PFSK-1 (cell line): ENCODE data around the gene PPP1R1B.

Experiments used
- FOXP2 ChIP-seq: optimal IDR thresholded peaks from 2 replicates; pipeline ENCODE3; 2011; ENCODE audit warnings: borderline replicate concordance, control low read depth, inconsistent platforms; ENCODE audit not compliant: insufficient read depth; ENCODE audit errors: extremely low read length, extremely low read depth
- POLR2AphosphoS5 ChIP-seq: IDR thresholded peaks from 2 replicates; pipeline ENCODE4 v1.6.1; 2012; ENCODE audit warnings: low read depth, mild to moderate bottlenecking, control low read depth, low read length, moderate library complexity
- REST ChIP-seq, 2 experiments: IDR thresholded peaks; 2 replicates each; pipeline versions ENCODE4 v1.6.1 to v1.8.0; 2011 to 2012; ENCODE audit warnings: low read depth in 2 of 2, low read length in 2 of 2, control low read depth in 1 of 2, inconsistent platforms in 1 of 2, mild to moderate bottlenecking in 1 of 2, moderate library complexity in 1 of 2; ENCODE audit not compliant: insufficient read depth in 1 of 2
- SIN3A ChIP-seq: IDR thresholded peaks from 2 replicates; pipeline ENCODE4 v1.6.1; 2012; ENCODE audit warnings: mild to moderate bottlenecking, low read length, moderate library complexity, borderline replicate concordance; ENCODE audit not compliant: insufficient read depth
- TAF1 ChIP-seq: IDR thresholded peaks from 2 replicates; pipeline ENCODE4 v1.6.1; 2012; ENCODE audit warnings: low read length, control low read depth, borderline replicate concordance; ENCODE audit not compliant: insufficient read depth

Gene PPP1R1B

DNA sequence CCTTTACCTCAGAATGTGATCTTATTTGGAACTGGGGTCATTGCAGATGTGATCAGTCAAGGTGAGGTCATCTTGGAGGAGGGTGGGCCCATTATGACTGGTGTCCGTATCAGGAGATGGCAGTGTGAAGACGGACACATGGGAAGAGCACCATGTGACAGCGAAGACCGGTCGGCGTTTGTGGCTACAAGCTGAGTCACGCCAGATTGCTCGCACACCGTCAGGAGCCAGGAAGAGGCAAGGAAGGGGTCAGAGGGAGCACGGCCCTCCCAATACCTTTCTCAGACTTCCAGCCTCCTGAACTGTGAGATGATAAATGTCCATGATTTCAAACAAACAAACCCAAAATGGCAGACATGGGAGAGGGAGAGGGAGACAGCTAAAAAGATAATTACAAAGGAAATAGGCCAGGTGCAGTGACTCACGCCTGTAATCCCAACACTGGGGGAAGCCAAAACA is 23.4 kb downstream of the PPP1R1B start:
- no peak for TF ChIP-seq POLR2AphosphoS5

DNA sequence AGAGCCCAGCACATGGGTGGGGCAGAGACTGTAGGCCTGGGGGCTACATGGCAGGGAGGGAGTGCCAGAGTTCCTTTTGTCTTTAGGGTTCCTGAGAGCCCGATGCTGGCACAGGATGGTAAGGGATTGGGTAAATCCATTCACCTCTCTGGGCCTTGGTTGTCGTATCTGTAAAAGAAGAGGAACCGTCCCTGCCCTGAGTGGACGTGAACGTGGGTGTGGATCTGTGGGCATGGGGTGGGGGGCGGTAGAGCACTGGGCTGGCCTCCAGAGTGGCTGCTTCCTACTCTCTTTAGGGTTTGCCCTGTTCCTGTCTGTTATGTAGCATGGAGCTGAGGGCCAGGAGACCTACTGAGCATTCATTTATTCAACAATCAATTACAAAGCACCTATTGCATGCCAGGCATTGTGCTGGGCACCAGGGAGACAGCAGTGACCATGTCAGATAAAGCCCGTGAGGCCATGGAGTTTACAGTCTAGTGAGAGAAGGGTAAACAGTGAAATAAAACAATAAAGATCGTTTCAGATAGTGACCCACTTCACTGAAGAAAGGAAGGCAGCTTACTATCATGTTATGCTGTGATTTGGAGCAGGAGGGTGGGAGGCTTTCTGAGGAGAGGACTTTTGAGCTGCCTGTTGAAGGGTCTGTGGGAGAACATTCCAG is 25.3 kb downstream of the PPP1R1B start:
- TF ChIP-seq SIN3A, result no peak
- TF ChIP-seq FOXP2, result no peak
- TF ChIP-seq POLR2AphosphoS5, result no peak
- TF ChIP-seq REST (IDR thresholded peaks at IDR 0.05; ENCODE audit: insufficient read depth in 1 of 2, low read depth in 2 of 2, low read length in 2 of 2), result no peak
- no peak for TF ChIP-seq TAF1

DNA sequence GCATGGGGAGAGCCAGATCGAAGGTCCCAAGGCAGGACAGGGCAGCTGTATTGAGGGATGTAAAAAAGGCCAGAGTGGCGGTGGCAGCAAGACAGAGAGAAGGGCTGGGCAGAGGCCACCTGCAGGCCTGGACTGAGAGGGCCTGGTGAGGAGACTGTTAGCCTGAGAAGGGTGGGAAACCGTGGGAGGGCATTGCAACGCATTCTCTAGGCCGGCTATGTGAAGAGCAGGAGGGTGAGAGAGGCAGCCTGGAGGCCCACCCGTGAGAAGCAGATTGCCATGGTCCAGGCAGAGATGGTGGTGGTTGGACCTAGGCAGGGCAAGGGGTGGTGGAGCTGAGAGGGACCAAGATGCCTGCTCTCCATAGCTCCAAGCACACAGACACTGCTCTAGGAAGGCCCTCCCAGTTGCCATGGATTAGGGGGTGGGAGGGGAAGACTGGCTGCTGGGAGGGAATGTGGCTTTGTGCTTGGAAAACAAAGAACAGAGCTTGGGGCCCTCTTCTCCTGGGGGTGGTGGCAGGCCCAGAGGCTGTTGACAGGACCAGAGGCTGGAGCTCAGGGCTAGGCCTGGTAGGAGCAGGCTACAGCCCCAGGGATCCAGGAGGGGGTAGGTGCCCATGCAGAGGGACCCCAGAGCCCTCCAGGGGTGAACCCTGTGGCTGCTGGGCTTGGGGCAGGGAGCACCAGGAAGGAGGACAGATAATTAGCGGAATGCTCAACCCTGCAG is 26.0 kb downstream of the PPP1R1B start:
- TF ChIP-seq SIN3A, result no peak
- no peak for TF ChIP-seq FOXP2
- TF ChIP-seq REST (IDR thresholded peaks at IDR 0.05; ENCODE audit: insufficient read depth in 1 of 2, low read depth in 2 of 2, low read length in 2 of 2), result no peak
- TF ChIP-seq TAF1, result no peak
- TF ChIP-seq POLR2AphosphoS5, result no peak

DNA sequence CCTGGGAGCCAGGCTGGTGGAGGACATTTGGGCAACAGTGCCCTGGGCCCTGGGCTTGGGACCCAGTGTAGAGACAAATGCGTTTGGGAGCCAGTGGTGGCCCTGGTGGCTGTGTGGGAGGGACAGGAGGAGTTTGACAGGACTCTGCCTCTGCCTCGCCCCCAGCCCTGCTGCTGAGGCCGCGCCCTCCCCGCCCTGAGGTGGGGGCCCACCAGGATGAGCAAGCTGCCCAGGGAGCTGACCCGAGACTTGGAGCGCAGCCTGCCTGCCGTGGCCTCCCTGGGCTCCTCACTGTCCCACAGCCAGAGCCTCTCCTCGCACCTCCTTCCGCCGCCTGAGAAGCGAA is 26.5 kb downstream of the PPP1R1B start:
- TF ChIP-seq FOXP2 (no peak), POLR2AphosphoS5 (no peak), SIN3A (no peak), REST (IDR thresholded peaks at IDR 0.05; ENCODE audit: insufficient read depth in 1 of 2, low read depth in 2 of 2, low read length in 2 of 2) (no peak), TAF1 (no peak)

DNA sequence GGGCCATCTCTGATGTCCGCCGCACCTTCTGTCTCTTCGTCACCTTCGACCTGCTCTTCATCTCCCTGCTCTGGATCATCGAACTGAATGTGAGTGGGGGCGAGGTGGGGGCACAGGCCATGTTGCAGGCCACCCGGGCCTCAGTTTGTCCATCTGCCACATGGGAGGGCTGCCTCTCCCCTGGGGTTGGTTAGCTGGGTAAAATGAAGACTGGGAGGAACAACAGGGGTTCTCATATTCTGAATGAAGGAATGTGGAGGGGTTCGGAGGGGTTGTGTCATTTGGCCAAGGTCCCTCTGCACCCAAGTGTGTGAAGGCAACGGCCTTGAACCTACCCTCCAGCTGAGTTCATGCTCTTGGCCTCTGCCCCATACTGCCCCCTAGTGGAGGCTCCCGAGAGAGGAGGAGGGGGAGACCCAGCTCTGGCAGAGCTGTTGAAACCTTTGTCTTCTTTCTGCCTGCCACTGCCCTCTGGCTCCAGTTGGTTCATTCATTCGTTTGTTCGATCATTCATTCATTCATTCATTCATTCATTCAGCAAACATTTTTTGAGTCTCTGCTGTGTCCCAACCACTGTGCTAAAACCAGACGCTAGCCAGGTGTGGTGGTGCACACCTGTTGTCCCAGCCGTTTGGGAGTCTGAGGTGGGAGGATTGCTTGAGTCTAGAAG is 27.0 kb downstream of the PPP1R1B start:
- TF ChIP-seq REST (IDR thresholded peaks at IDR 0.05; ENCODE audit: insufficient read depth in 1 of 2, low read depth in 2 of 2, low read length in 2 of 2) (no peak), POLR2AphosphoS5 (no peak), FOXP2 (no peak), TAF1 (no peak), SIN3A (no peak)
